Measurements from ENCODE around the gene SPDYE2B.
"Not testable (repeated sequence)": the region's sequence is repeated elsewhere in the genome, so short reads cannot be mapped to it uniquely, and the experiment has no call there.

Gene SPDYE2B

GRCh38 chr7:102615930-102616329, 34.2 kb upstream of the SPDYE2B start:
- H3K4me3 ChIP-seq (ENCODE audit: severe bottlenecking); H3K4me1 ChIP-seq (ENCODE audit: insufficient read depth, poor library complexity, severe bottlenecking); H3K9me3 ChIP-seq (ENCODE audit: severe bottlenecking); H3K27ac ChIP-seq (ENCODE audit: poor library complexity, severe bottlenecking); H3K27me3 ChIP-seq (ENCODE audit: insufficient read depth, poor library complexity, severe bottlenecking); H3K36me3 ChIP-seq (ENCODE audit: low read depth); DNase-seq (ENCODE audit: low spot score); ATAC-seq (ENCODE audit: low read depth): not testable (repeated sequence)

GRCh38 chr7:102616507-102617125, 33.5 kb upstream of the SPDYE2B start, which contains the start of gene RASA4:
Gene RASA4, minus strand, starts transcription at chr7:102616756. Its CDS starts 67 bp downstream, at chr7:102616689.
- H3K9me3 ChIP-seq (ENCODE audit: severe bottlenecking); H3K36me3 ChIP-seq (ENCODE audit: low read depth); H3K4me1 ChIP-seq (ENCODE audit: insufficient read depth, poor library complexity, severe bottlenecking); H3K4me3 ChIP-seq (ENCODE audit: severe bottlenecking); H3K27ac ChIP-seq (ENCODE audit: poor library complexity, severe bottlenecking); H3K27me3 ChIP-seq (ENCODE audit: insufficient read depth, poor library complexity, severe bottlenecking): not testable (repeated sequence)
- peak; percentile 91 for ATAC-seq (ENCODE audit: low read depth)
- peak; percentile 61 for DNase-seq (ENCODE audit: low spot score)

GRCh38 chr7:102618122-102618521, 32.0 kb upstream of the SPDYE2B start:
- not testable (repeated sequence) for H3K27me3 ChIP-seq (ENCODE audit: insufficient read depth, poor library complexity, severe bottlenecking); H3K9me3 ChIP-seq (ENCODE audit: severe bottlenecking); H3K27ac ChIP-seq (ENCODE audit: poor library complexity, severe bottlenecking); H3K4me1 ChIP-seq (ENCODE audit: insufficient read depth, poor library complexity, severe bottlenecking); H3K4me3 ChIP-seq (ENCODE audit: severe bottlenecking); H3K36me3 ChIP-seq (ENCODE audit: low read depth); ATAC-seq (ENCODE audit: low read depth)
- peak; percentile 10 for DNase-seq (ENCODE audit: low spot score)

- not testable (repeated sequence) for ATAC-seq (ENCODE audit: low read depth); H3K4me3 ChIP-seq (ENCODE audit: severe bottlenecking); H3K27ac ChIP-seq (ENCODE audit: poor library complexity, severe bottlenecking); DNase-seq (ENCODE audit: low spot score); H3K27me3 ChIP-seq (ENCODE audit: insufficient read depth, poor library complexity, severe bottlenecking); H3K36me3 ChIP-seq (ENCODE audit: low read depth); H3K4me1 ChIP-seq (ENCODE audit: insufficient read depth, poor library complexity, severe bottlenecking); H3K9me3 ChIP-seq (ENCODE audit: severe bottlenecking)
Measured at GRCh38 chr7:102627271-102627904, 22.7 kb upstream of the SPDYE2B start.

- ATAC-seq (ENCODE audit: low read depth) (peak; percentile 85), DNase-seq (ENCODE audit: low spot score) (peak; percentile 84)
- not testable (repeated sequence) for H3K4me1 ChIP-seq (ENCODE audit: insufficient read depth, poor library complexity, severe bottlenecking); H3K27ac ChIP-seq (ENCODE audit: poor library complexity, severe bottlenecking); H3K9me3 ChIP-seq (ENCODE audit: severe bottlenecking); H3K27me3 ChIP-seq (ENCODE audit: insufficient read depth, poor library complexity, severe bottlenecking); H3K36me3 ChIP-seq (ENCODE audit: low read depth); H3K4me3 ChIP-seq (ENCODE audit: severe bottlenecking)
Measured at GRCh38 chr7:102630622-102631021, 19.5 kb upstream of the SPDYE2B start.

GRCh38 chr7:102634299-102634698, 15.8 kb upstream of the SPDYE2B start:
- not testable (repeated sequence) for H3K27me3 ChIP-seq (ENCODE audit: insufficient read depth, poor library complexity, severe bottlenecking); H3K27ac ChIP-seq (ENCODE audit: poor library complexity, severe bottlenecking); H3K4me1 ChIP-seq (ENCODE audit: insufficient read depth, poor library complexity, severe bottlenecking); H3K9me3 ChIP-seq (ENCODE audit: severe bottlenecking); H3K4me3 ChIP-seq (ENCODE audit: severe bottlenecking); H3K36me3 ChIP-seq (ENCODE audit: low read depth); ATAC-seq (ENCODE audit: low read depth); DNase-seq (ENCODE audit: low spot score)

- not testable (repeated sequence) for DNase-seq (ENCODE audit: low spot score); H3K36me3 ChIP-seq (ENCODE audit: low read depth); H3K9me3 ChIP-seq (ENCODE audit: severe bottlenecking); H3K27me3 ChIP-seq (ENCODE audit: insufficient read depth, poor library complexity, severe bottlenecking); ATAC-seq (ENCODE audit: low read depth); H3K4me1 ChIP-seq (ENCODE audit: insufficient read depth, poor library complexity, severe bottlenecking); H3K27ac ChIP-seq (ENCODE audit: poor library complexity, severe bottlenecking); H3K4me3 ChIP-seq (ENCODE audit: severe bottlenecking)
Measured at GRCh38 chr7:102635354-102635753, 14.8 kb upstream of the SPDYE2B start.

- not testable (repeated sequence) for H3K9me3 ChIP-seq (ENCODE audit: severe bottlenecking); DNase-seq (ENCODE audit: low spot score); H3K4me3 ChIP-seq (ENCODE audit: severe bottlenecking); H3K27ac ChIP-seq (ENCODE audit: poor library complexity, severe bottlenecking); H3K4me1 ChIP-seq (ENCODE audit: insufficient read depth, poor library complexity, severe bottlenecking); H3K27me3 ChIP-seq (ENCODE audit: insufficient read depth, poor library complexity, severe bottlenecking); H3K36me3 ChIP-seq (ENCODE audit: low read depth); ATAC-seq (ENCODE audit: low read depth)
Measured at GRCh38 chr7:102636956-102637355, 13.2 kb upstream of the SPDYE2B start.

GRCh38 chr7:102638848-102639247, 11.3 kb upstream of the SPDYE2B start:
- peak; percentile 1; the same call in 1 of the 3 replicates for ATAC-seq (ENCODE audit: low read depth)
- DNase-seq (ENCODE audit: low spot score) = peak; percentile 55
- not testable (repeated sequence) for H3K9me3 ChIP-seq (ENCODE audit: severe bottlenecking); H3K36me3 ChIP-seq (ENCODE audit: low read depth); H3K4me3 ChIP-seq (ENCODE audit: severe bottlenecking); H3K27me3 ChIP-seq (ENCODE audit: insufficient read depth, poor library complexity, severe bottlenecking); H3K4me1 ChIP-seq (ENCODE audit: insufficient read depth, poor library complexity, severe bottlenecking); H3K27ac ChIP-seq (ENCODE audit: poor library complexity, severe bottlenecking)

GRCh38 chr7:102642691-102643090, 7.4 kb upstream of the SPDYE2B start, which contains the start of gene UPK3BL1:
Gene UPK3BL1, minus strand, starts transcription at chr7:102642791. Its CDS starts 50 bp downstream, at chr7:102642741.
- H3K4me1 ChIP-seq (ENCODE audit: insufficient read depth, poor library complexity, severe bottlenecking); H3K27ac ChIP-seq (ENCODE audit: poor library complexity, severe bottlenecking); H3K4me3 ChIP-seq (ENCODE audit: severe bottlenecking); H3K36me3 ChIP-seq (ENCODE audit: low read depth); H3K27me3 ChIP-seq (ENCODE audit: insufficient read depth, poor library complexity, severe bottlenecking); H3K9me3 ChIP-seq (ENCODE audit: severe bottlenecking); DNase-seq (ENCODE audit: low spot score): not testable (repeated sequence)
- ATAC-seq (ENCODE audit: low read depth) = peak; percentile 20

GRCh38 chr7:102643404-102643803, 6.7 kb upstream of the SPDYE2B start:
- not testable (repeated sequence) for H3K9me3 ChIP-seq (ENCODE audit: severe bottlenecking); H3K27ac ChIP-seq (ENCODE audit: poor library complexity, severe bottlenecking); DNase-seq (ENCODE audit: low spot score); H3K27me3 ChIP-seq (ENCODE audit: insufficient read depth, poor library complexity, severe bottlenecking); ATAC-seq (ENCODE audit: low read depth); H3K36me3 ChIP-seq (ENCODE audit: low read depth); H3K4me3 ChIP-seq (ENCODE audit: severe bottlenecking); H3K4me1 ChIP-seq (ENCODE audit: insufficient read depth, poor library complexity, severe bottlenecking)
